Ishikawa (cell line): ENCODE data around the gene SUPT7L.

Source experiments
- CEBPB ChIP-seq: IDR thresholded peaks from 2 replicates; pipeline ENCODE4 v1.6.1; 2012
- CREB1 ChIP-seq: IDR thresholded peaks from 2 replicates; pipeline ENCODE4 v1.6.1; 2012; ENCODE audit warnings: low read depth
- EGR1 ChIP-seq: IDR thresholded peaks from 2 replicates; pipeline ENCODE4 v1.6.1; 2012
- EP300 ChIP-seq: IDR thresholded peaks from 2 replicates; pipeline ENCODE4 v1.6.1; 2012; ENCODE audit warnings: borderline replicate concordance
- MAX ChIP-seq: IDR thresholded peaks from 2 replicates; pipeline ENCODE4 v1.6.1; 2012
- TAF1 ChIP-seq: IDR thresholded peaks from 2 replicates; pipeline ENCODE4 v1.6.1; 2012; ENCODE audit warnings: low read depth, mild to moderate bottlenecking
- TCF12 ChIP-seq: IDR thresholded peaks from 2 replicates; pipeline ENCODE4 v1.6.1; 2012; ENCODE audit warnings: low read depth

- TF ChIP-seq CREB1 (no peak), MAX (no peak), CEBPB (0 out of 2 replicates have a peak, but pooled peaks have one; percentile 30), TAF1 (no peak), EGR1 (no peak), TCF12 (no peak), EP300 (no peak)
These were observed 40.4 kb upstream of the SUPT7L start for GRCh38 chr2:27703638-27704341.
